GM23248 (cell line): ENCODE data around the gene DNAJC17. TPM values are rescaled to one million over a fixed set of nuclear protein-coding genes. Genes with fewer than 3 reads are reported as not detected.

Experiments used
- DNase-seq: peaks from one replicate; pipeline ENCODE4 v3.0.0-alpha.2; 2015
- H2AFZ ChIP-seq: fragments of 200-600 bp; sonication (generic); 2 replicates; pipeline ENCODE4 v1.6.1; 2016; ENCODE audit warnings: antibody characterized with exemption
- H3F3A ChIP-seq: fragments of 200-600 bp; sonication (generic); 2 replicates; pipeline ENCODE4 v1.6.1; 2016; ENCODE audit warnings: mild to moderate bottlenecking, antibody characterized with exemption, mixed run types; ENCODE audit not compliant: insufficient read depth
- H3K27ac ChIP-seq: fragments of 200-600 bp; sonication (generic); 2 replicates; pipeline ENCODE4 v1.5.1; 2016; ENCODE audit warnings: mild to moderate bottlenecking
- H3K27me3 ChIP-seq: fragments of 200-600 bp; sonication (generic); replicated peaks from 2 replicates; pipeline ENCODE4 v1.6.1; 2016; ENCODE audit warnings: mild to moderate bottlenecking; ENCODE audit not compliant: insufficient read depth
- H3K36me3 ChIP-seq: fragments of 200-600 bp; sonication (generic); 2 replicates; pipeline ENCODE4 v1.6.1; 2016; ENCODE audit warnings: low read depth, mild to moderate bottlenecking
- H3K4me1 ChIP-seq: fragments of 200-600 bp; sonication (generic); 2 replicates; pipeline ENCODE4 v1.6.1; 2016; ENCODE audit warnings: mild to moderate bottlenecking; ENCODE audit not compliant: insufficient read depth
- H3K4me2 ChIP-seq: fragments of 200-600 bp; sonication (generic); one replicate; pipeline ENCODE4 v1.6.1; 2016; ENCODE audit warnings: mild to moderate bottlenecking; ENCODE audit not compliant: unreplicated experiment
- H3K4me3 ChIP-seq: fragments of 200-600 bp; sonication (generic); 2 replicates; pipeline ENCODE4 v1.5.1; 2016; ENCODE audit warnings: mild to moderate bottlenecking
- H3K79me2 ChIP-seq: fragments of 200-600 bp; sonication (generic); 2 replicates; pipeline ENCODE4 v1.6.1; 2016; ENCODE audit warnings: mild to moderate bottlenecking; ENCODE audit not compliant: insufficient read depth
- H3K9ac ChIP-seq: fragments of 200-600 bp; sonication (generic); 2 replicates; pipeline ENCODE4 v1.6.1; 2016; ENCODE audit warnings: mild to moderate bottlenecking
- H3K9me2 ChIP-seq: fragments of 200-600 bp; sonication (generic); 2 replicates; pipeline ENCODE4 v1.6.1; 2016; ENCODE audit warnings: mixed run types, mild to moderate bottlenecking, moderate library complexity; ENCODE audit not compliant: insufficient read depth
- H3K9me3 ChIP-seq: fragments of 200-600 bp; sonication (generic); one replicate; pipeline ENCODE4 v1.6.1; 2017; ENCODE audit warnings: low read depth
- H4K20me1 ChIP-seq: fragments of 200-600 bp; sonication (generic); 2 replicates; pipeline ENCODE4 v1.6.0; 2016; ENCODE audit not compliant: insufficient read depth
- EZH2 ChIP-seq: fragments of 200-600 bp; sonication (generic); IDR thresholded peaks from 2 replicates; pipeline ENCODE4 v1.6.1; 2018; ENCODE audit warnings: antibody characterized with exemption, mild to moderate bottlenecking; ENCODE audit not compliant: insufficient read depth, poor library complexity, severe bottlenecking
- EZH2phosphoT487 ChIP-seq: fragments of 200-600 bp; sonication (generic); IDR thresholded peaks from 2 replicates; pipeline ENCODE4 v1.6.1; 2018; ENCODE audit warnings: antibody characterized with exemption, moderate library complexity, mild to moderate bottlenecking, low read depth; ENCODE audit not compliant: insufficient read depth
- WGBS, 2 experiments: methylation state at CpG; one replicate each; pipeline ENCODE4 v1.1.6; 2015 to 2017; ENCODE audit warnings: low lambda C conversion rate in 2 of 2, low coverage in 1 of 2; ENCODE audit errors: missing lambda C conversion rate in 2 of 2; 5-methylcytosine and 5-hydroxymethylcytosine counted together
- in situ Hi-C: fragments of 300-500 bp; cut with MboI; formaldehyde crosslinking; loops from 2 replicates; pipeline ENCODE4 v1.15.0; 2020
- polyA plus RNA-seq: library from polyadenylated mRNA; unstranded; fragments of >200 nt; fragmentation: Nextera tagmentation; extraction: Ambion mirVana; gene quantifications from 2 replicates; pipeline ENCODE4 v1.2.1, GENCODE V29; 2016
- total RNA-seq: library from RNA; depleted of rRNA; stranded (reverse); fragments of >200 nt; shearing (Covaris generic); gene quantifications from 2 replicates; pipeline ENCODE4 v1.2.3, GENCODE V29; 2014; rRNA removed

The DNAJC17 gene
- total RNA-seq: 13.4 and 64.4 TPM in 2 replicates
- 36.4 and 44.6 TPM in 2 replicates for polyA plus RNA-seq

GRCh38 chr15:40807028-40807887 lies at the start of gene DNAJC17, which contains the start of gene ZFYVE19:
Gene DNAJC17 (minus strand): TSS chr15:40807473. CDS start chr15:40807446, 27 bp downstream.
Gene ZFYVE19 (plus strand): TSS chr15:40807089. CDS start chr15:40807590, 501 bp downstream.
- Histone ChIP-seq H3K9me3 (no peaks in the 10 kb centered on the region), H3F3A (no peaks in the 10 kb centered on the region), H3K36me3 (no peaks in the 10 kb centered on the region), H2AFZ (peak within 1 kb of the TSS; percentile 100), H3K4me3 (peak within 1 kb of the TSS; percentile 97), H3K27me3 (no peaks in the 10 kb centered on the region), H3K27ac (peak within 1 kb of the TSS; percentile 65), H4K20me1 (no peaks in the 10 kb centered on the region), H3K4me1 (peaks cover 5% of the 10 kb centered on the region), H3K4me2 (peak within 1 kb of the TSS; percentile 100), H3K9ac (peak within 1 kb of the TSS; percentile 85), H3K79me2 (peaks cover 53% of the 10 kb centered on the region), H3K9me2 (no peaks in the 10 kb centered on the region)
- WGBS, 2 experiments: 1% methylated on average over 61 to 62 of the region's 64 CpGs
- TF ChIP-seq EZH2phosphoT487 (no peak), EZH2 (no peak)
- DNase-seq: peak; percentile 100
- in situ Hi-C loops: no loop called here

DNA sequence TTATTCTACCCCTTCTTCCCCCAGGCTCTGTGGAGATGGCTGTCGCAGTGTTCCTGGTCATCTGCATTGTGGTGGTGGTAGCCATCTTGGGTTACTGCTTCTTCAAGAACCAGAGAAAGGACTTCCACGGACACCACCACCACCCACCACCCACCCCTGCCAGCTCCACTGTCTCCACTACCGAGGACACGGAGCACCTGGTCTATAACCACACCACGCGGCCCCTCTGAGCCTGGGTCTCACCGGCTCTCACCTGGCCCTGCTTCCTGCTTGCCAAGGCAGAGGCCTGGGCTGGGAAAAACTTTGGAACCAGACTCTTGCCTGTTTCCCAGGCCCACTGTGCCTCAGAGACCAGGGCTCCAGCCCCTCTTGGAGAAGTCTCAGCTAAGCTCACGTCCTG lies 49.5 kb upstream of the DNAJC17 start:
- Histone ChIP-seq H3K4me3 (no peak overlapping the region), H3K36me3 (no peaks in the 10 kb centered on the region), H3F3A (no peaks in the 10 kb centered on the region), H3K9me3 (no peaks in the 10 kb centered on the region), H3K27ac (no peak overlapping the region), H3K9me2 (no peaks in the 10 kb centered on the region), H3K4me2 (no peak overlapping the region), H3K4me1 (no peaks in the 10 kb centered on the region), H2AFZ (no peak overlapping the region), H3K79me2 (no peaks in the 10 kb centered on the region), H4K20me1 (no peaks in the 10 kb centered on the region), H3K27me3 (no peaks in the 10 kb centered on the region; the same call in 1 of the 2 replicates), H3K9ac (no peak overlapping the region)
- TF ChIP-seq EZH2phosphoT487 (no peak), EZH2 (no peak)
- WGBS, 2 experiments: 48 to 55% methylated on average over 7 of the region's 8 CpGs
- DNase-seq: no peak
- in situ Hi-C loops: no loop called here

GRCh38 chr15:40855706-40856234 lies 48.5 kb upstream of the DNAJC17 start:
- H3K4me1 ChIP-seq: no peaks in the 10 kb centered on the region
- H3F3A ChIP-seq: no peaks in the 10 kb centered on the region
- no peaks in the 10 kb centered on the region for H3K9me3 ChIP-seq
- H3K4me3 ChIP-seq: no peak overlapping the region
- DNase-seq: no peak
- H3K27ac ChIP-seq: no peak overlapping the region
- H3K79me2 ChIP-seq: no peaks in the 10 kb centered on the region
- H4K20me1 ChIP-seq: no peaks in the 10 kb centered on the region
- no peak overlapping the region for H3K9ac ChIP-seq
- H3K27me3 ChIP-seq: no peaks in the 10 kb centered on the region
- no peaks in the 10 kb centered on the region for H3K9me2 ChIP-seq
- no peak overlapping the region for H3K4me2 ChIP-seq
- TF ChIP-seq EZH2 (no peak), EZH2phosphoT487 (no peak)
- no peak overlapping the region for H2AFZ ChIP-seq
- no peaks in the 10 kb centered on the region for H3K36me3 ChIP-seq
- WGBS, 2 experiments: 69 to 71% methylated on average over 12 to 13 of the region's 13 CpGs
- in situ Hi-C loops: no loop called here

DNA sequence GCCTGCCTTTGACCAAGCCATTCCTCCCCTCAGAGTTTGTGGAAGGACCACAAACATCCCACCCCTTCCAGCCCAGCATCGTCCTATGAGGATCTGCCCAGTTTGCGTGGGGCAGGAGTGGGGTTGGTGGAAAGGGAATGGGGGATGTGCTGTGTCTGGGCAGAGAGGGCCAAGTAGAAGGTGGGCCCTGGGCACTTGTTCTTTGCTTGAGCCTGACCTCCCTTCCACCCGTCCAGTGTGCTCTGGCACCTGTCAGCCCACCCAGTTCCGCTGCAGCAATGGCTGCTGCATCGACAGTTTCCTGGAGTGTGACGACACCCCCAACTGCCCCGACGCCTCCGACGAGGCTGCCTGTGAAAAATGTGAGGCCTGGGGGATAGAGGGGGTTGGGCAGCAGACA lies 46.9 kb upstream of the DNAJC17 start:
- no peak for DNase-seq
- WGBS, 2 experiments: 59 to 60% methylated on average over 10 of the region's 10 CpGs
- Histone ChIP-seq H3K4me3 (no peak overlapping the region), H3K79me2 (no peaks in the 10 kb centered on the region), H4K20me1 (no peaks in the 10 kb centered on the region), H3K9me2 (no peaks in the 10 kb centered on the region), H3K27ac (no peak overlapping the region), H3K4me2 (no peak overlapping the region), H2AFZ (no peak overlapping the region), H3K27me3 (no peaks in the 10 kb centered on the region), H3K9ac (no peak overlapping the region), H3K4me1 (no peaks in the 10 kb centered on the region), H3F3A (no peaks in the 10 kb centered on the region), H3K36me3 (no peaks in the 10 kb centered on the region), H3K9me3 (no peaks in the 10 kb centered on the region)
- in situ Hi-C loops: no loop called here
- TF ChIP-seq EZH2phosphoT487 (no peak), EZH2 (no peak)
